B cell (primary cell): ENCODE data around the gene PSAT1. TPM values are rescaled to one million over a fixed set of nuclear protein-coding genes. Genes with fewer than 3 reads are reported as not detected.

Experiments
- ATAC-seq: fragments of 200-7000 bp; cut with Tn5 transposase; one replicate; pipeline ENCODE4 v1.10.0; 2021; ENCODE audit warnings: low read depth, mild to moderate bottlenecking, moderate number of reproducible peaks, moderate library complexity
- CTCF ChIA-PET: fragments of 350-600 bp; sonication (Branson Sonifier 250); formaldehyde crosslinking; loops from one replicate; lab custom pipeline; 2021; ENCODE audit warnings: antibody characterized with exemption, inconsistent platforms; lab: Charles Lee
- POLR2A ChIA-PET: fragments of 350-600 bp; sonication (Branson Sonifier 250); formaldehyde crosslinking; loops from one replicate; lab custom pipeline; 2021; ENCODE audit warnings: antibody characterized with exemption; lab: Charles Lee
- DNase-seq: peaks from one replicate; pipeline ENCODE4 v3.0.0; 2013
- H2AFZ ChIP-seq: 2 replicates; pipeline ENCODE4 v1.6.1; 2012; ENCODE audit warnings: mild to moderate bottlenecking, low read depth, low read length; ENCODE audit not compliant: insufficient read depth, poor library complexity, severe bottlenecking
- H3K27ac ChIP-seq, 2 donors: 1 replicate in 1 of 2; 2 replicates in 1 of 2; pipeline ENCODE4 v1.5.1; 2012 to 2013; ENCODE audit warnings: low read length in 2 of 2, mild to moderate bottlenecking in 2 of 2, moderate library complexity in 1 of 2
- H3K27me3 ChIP-seq, 4 experiments: fragments of 200-600 bp in 1 of 4; sonication (generic) in 1 of 4; replicated peaks in 1 of 4; 1 replicate in 2 of 4; 2 replicates in 2 of 4; pipeline versions ENCODE4 v1.6.1 to v1.7.0; 2013 to 2016; ENCODE audit warnings: low read length in 3 of 4, mild to moderate bottlenecking in 2 of 4, mixed read lengths in 1 of 4, moderate library complexity in 1 of 4; ENCODE audit not compliant: insufficient read depth in 4 of 4, control insufficient read depth in 3 of 4; ENCODE audit errors: control extremely low read depth in 1 of 4
- H3K36me3 ChIP-seq, 2 experiments: replicated peaks in 1 of 2; 1 replicate in 1 of 2; 2 replicates in 1 of 2; pipeline versions ENCODE4 v1.6.1 to v1.7.1; 2013; ENCODE audit warnings: low read length in 1 of 2; ENCODE audit not compliant: insufficient read depth in 2 of 2, control insufficient read depth in 1 of 2; ENCODE audit errors: control extremely low read depth in 1 of 2, extremely low read depth in 1 of 2
- H3K4me1 ChIP-seq, 2 donors: fragments of 200-600 bp in 1 of 2; sonication (generic) in 1 of 2; 1 replicate in 1 of 2; 2 replicates in 1 of 2; pipeline versions ENCODE4 v1.5.1 to v1.6.1; 2013 to 2017; ENCODE audit warnings: low read length in 2 of 2; ENCODE audit not compliant: control insufficient read depth in 2 of 2, insufficient read depth in 2 of 2
- H3K4me2 ChIP-seq: replicated peaks from 2 replicates; pipeline ENCODE3; 2012; ENCODE audit warnings: mild to moderate bottlenecking, low read depth, low read length; ENCODE audit not compliant: poor library complexity, severe bottlenecking
- H3K4me3 ChIP-seq, 5 experiments: fragments of 200-600 bp in 1 of 5; sonication (generic) in 1 of 5; 1 replicate in 3 of 5; 2 replicates in 2 of 5; pipeline versions ENCODE4 v1.5.1 to v1.7.0; 2011 to 2016; ENCODE audit warnings: low read length in 4 of 5, mild to moderate bottlenecking in 4 of 5, low read depth in 2 of 5, control low read depth in 1 of 5, moderate library complexity in 1 of 5; ENCODE audit not compliant: insufficient read depth in 1 of 5; ENCODE audit errors: control extremely low read depth in 1 of 5, extremely low read depth in 1 of 5
- H3K79me2 ChIP-seq: fragments of 200-600 bp; sonication (generic); one replicate; pipeline ENCODE4 v1.6.0; 2016; ENCODE audit warnings: low read length; ENCODE audit not compliant: control insufficient read depth, insufficient read depth
- H3K9ac ChIP-seq: fragments of 200-600 bp; sonication (generic); 2 replicates; pipeline ENCODE4 v1.6.1; 2017; ENCODE audit warnings: mild to moderate bottlenecking, low read length, moderate library complexity
- H3K9me3 ChIP-seq, 3 donors: one replicate each; pipeline versions ENCODE4 v1.6.1 to v1.7.1; 2013; ENCODE audit warnings: low read length in 2 of 3; ENCODE audit not compliant: control insufficient read depth in 2 of 3, insufficient read depth in 1 of 3; ENCODE audit errors: control extremely low read depth in 1 of 3
- H4K20me1 ChIP-seq: 2 replicates; pipeline ENCODE4 v1.6.0; 2012; ENCODE audit warnings: mild to moderate bottlenecking, low read length; ENCODE audit not compliant: insufficient read depth, control insufficient read depth, poor library complexity, severe bottlenecking
- H3K27ac Mint-ChIP-seq: one replicate; pipeline ENCODE4 v1.8.0; 2021; ENCODE audit warnings: mixed read lengths
- H3K27me3 Mint-ChIP-seq: one replicate; pipeline ENCODE4 v1.8.0; 2021; ENCODE audit warnings: mixed read lengths
- H3K4me1 Mint-ChIP-seq: one replicate; pipeline ENCODE4 v1.8.0; 2021; ENCODE audit warnings: mixed read lengths
- H3K4me3 Mint-ChIP-seq: one replicate; pipeline ENCODE4 v1.8.0; 2021; ENCODE audit warnings: mixed read lengths
- H3K9me3 Mint-ChIP-seq: one replicate; pipeline ENCODE4 v1.8.0; 2022; ENCODE audit warnings: mixed read lengths; ENCODE audit not compliant: insufficient read depth
- CTCF ChIP-seq: fragments of 200-600 bp; IDR thresholded peaks from one replicate; pipeline ENCODE4 v1.8.0; 2022; ENCODE audit warnings: antibody characterized with exemption, mild to moderate bottlenecking
- EZH2 ChIP-seq: IDR thresholded peaks from 2 replicates; pipeline ENCODE4 v1.6.1; 2012; ENCODE audit warnings: borderline replicate concordance, low read depth, mild to moderate bottlenecking, moderate library complexity, low read length; ENCODE audit not compliant: insufficient read depth, poor library complexity, severe bottlenecking
- WGBS: methylation state at CpG from one replicate; pipeline ENCODE4 v1.1.5; 2013; ENCODE audit warnings: missing lambda C conversion rate; ENCODE audit not compliant: insufficient coverage; 5-methylcytosine and 5-hydroxymethylcytosine counted together
- intact Hi-C: fragments of 100-400 bp; cut with micrococcal nuclease; formaldehyde crosslinking; loops from one replicate; pipeline ENCODE4 v1.10.0; 2022
- polyA plus RNA-seq: library from polyadenylated mRNA; depleted of rRNA; stranded (reverse); fragments of >200 nt; gene quantifications from 2 replicates; pipeline ENCODE4 v1.2.3, GENCODE V29; 2012
- total RNA-seq, 2 donors: library from RNA; stranded (reverse); fragments of 120-200 nt in 1 of 2; gene quantifications; 1 replicate in 1 of 2; 2 replicates in 1 of 2; pipeline versions ENCODE4 v1.2.3 to v1.2.4, GENCODE V29; 2013 to 2022

PSAT1 gene
- total and polyA plus RNA-seq, 2 donors (not counting 1 experiment from before 2014, with no cell fraction given): 0.61 to 5.0 TPM

GRCh38 chr9:78309066-78309465 lies 12.1 kb downstream of the PSAT1 start:
- H3K27ac Mint-ChIP-seq: no peak overlapping the region
- Histone ChIP-seq H3K27ac (no peak overlapping the region), H2AFZ (no peak overlapping the region), H3K36me3 (no peaks in the 10 kb centered on the region), H3K79me2 (no peaks in the 10 kb centered on the region), H3K27me3 (no peaks in the 10 kb centered on the region), H4K20me1 (no peaks in the 10 kb centered on the region), H3K9me3 (no peaks in the 10 kb centered on the region), H3K9ac (no peak overlapping the region), H3K4me2 (no peak overlapping the region), H3K4me1 (no peaks in the 10 kb centered on the region), H3K4me3 (no peak overlapping the region)
- H3K4me1 Mint-ChIP-seq: no peaks in the 10 kb centered on the region
- WGBS: no CpG with 5 or more reads among the region's 6 CpGs
- H3K4me3 Mint-ChIP-seq: no peak overlapping the region
- no peak for DNase-seq
- H3K27me3 Mint-ChIP-seq: no peaks in the 10 kb centered on the region
- TF ChIP-seq CTCF (no peak), EZH2 (no peak)
- ChIA-PET CTCF (no interaction called here), POLR2A (no interaction called here)
- no peaks in the 10 kb centered on the region for H3K9me3 Mint-ChIP-seq
- intact Hi-C loops: no loop called here
- no peak for ATAC-seq

GRCh38 chr9:78311075-78311474 lies 14.2 kb downstream of the PSAT1 start:
- DNase-seq (no peak), ATAC-seq (no peak)
- WGBS: 100% methylated on average over 4 of the region's 5 CpGs
- no peaks in the 10 kb centered on the region for H3K79me2 ChIP-seq
- no peak overlapping the region for H3K27ac Mint-ChIP-seq
- no peaks in the 10 kb centered on the region for H4K20me1 ChIP-seq
- ChIA-PET CTCF (no interaction called here), POLR2A (no interaction called here)
- no peak overlapping the region for H3K27ac ChIP-seq
- H3K27me3 ChIP-seq: no peaks in the 10 kb centered on the region
- no peak overlapping the region for H3K4me3 Mint-ChIP-seq
- no peaks in the 10 kb centered on the region for H3K9me3 ChIP-seq
- no peak overlapping the region for H3K4me3 ChIP-seq
- H3K9me3 Mint-ChIP-seq: no peaks in the 10 kb centered on the region
- H3K4me1 ChIP-seq: no peaks in the 10 kb centered on the region
- no peaks in the 10 kb centered on the region for H3K27me3 Mint-ChIP-seq
- no peaks in the 10 kb centered on the region for H3K4me1 Mint-ChIP-seq
- no peaks in the 10 kb centered on the region for H3K36me3 ChIP-seq
- TF ChIP-seq EZH2 (no peak), CTCF (no peak)
- no peak overlapping the region for H3K9ac ChIP-seq
- intact Hi-C loops: no loop called here
- H3K4me2 ChIP-seq: no peak overlapping the region
- H2AFZ ChIP-seq: no peak overlapping the region
